Ectodermal cell (in vitro differentiated cells): ENCODE results near the gene STARD7.
"Not testable (repeated sequence)": the region's sequence is repeated elsewhere in the genome, so short reads cannot be mapped to it uniquely, and the experiment has no call there.

Source experiments
- H3K27ac ChIP-seq: 2 replicates; pipeline ENCODE4 v1.7.0; 2013; ENCODE audit warnings: mild to moderate bottlenecking, low read depth, low read length; ENCODE audit not compliant: insufficient read depth, poor library complexity, severe bottlenecking
- H3K27me3 ChIP-seq: 2 replicates; pipeline ENCODE4 v1.7.0; 2013; ENCODE audit warnings: mild to moderate bottlenecking, low read length; ENCODE audit not compliant: insufficient read depth, control insufficient read depth, poor library complexity, severe bottlenecking
- H3K36me3 ChIP-seq: one replicate; pipeline ENCODE4 v1.7.0; 2013; ENCODE audit warnings: low read length; ENCODE audit not compliant: control insufficient read depth, insufficient read depth
- H3K4me1 ChIP-seq: one replicate; pipeline ENCODE4 v1.7.0; 2013; ENCODE audit warnings: low read length; ENCODE audit not compliant: control insufficient read depth, insufficient read depth
- H3K4me3 ChIP-seq: 2 replicates; pipeline ENCODE4 v1.7.0; 2013; ENCODE audit warnings: low read depth, low read length, control low read depth; ENCODE audit not compliant: insufficient read depth
- H3K9me3 ChIP-seq: 2 replicates; pipeline ENCODE4 v1.7.0; 2013; ENCODE audit warnings: mild to moderate bottlenecking, low read length, moderate library complexity; ENCODE audit not compliant: control insufficient read depth
- WGBS, 2 experiments: methylation state at CpG; one replicate each; pipeline ENCODE4 v1.1.7; 2013; ENCODE audit warnings: missing lambda C conversion rate in 2 of 2; 5-methylcytosine and 5-hydroxymethylcytosine counted together

Gene STARD7

DNA sequence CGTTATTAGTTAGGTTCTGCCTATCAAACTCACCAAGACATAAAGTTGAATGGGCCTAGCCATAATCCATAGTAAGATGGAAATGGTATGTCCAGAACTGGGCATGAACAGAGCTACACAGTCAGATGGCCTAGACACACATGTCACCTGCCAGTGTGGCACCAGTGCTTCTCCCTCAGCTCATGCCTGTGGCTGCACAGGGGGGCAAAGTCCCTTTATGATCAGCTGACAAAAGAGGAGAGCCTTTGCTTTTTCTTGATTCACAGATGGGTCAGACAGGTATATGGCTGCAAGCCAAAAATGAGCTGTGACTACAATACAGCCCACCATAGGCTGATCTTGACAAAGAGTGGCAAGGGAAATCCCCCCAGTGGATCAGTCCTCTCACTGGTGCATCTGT is 28.3 kb upstream of the STARD7 start:
- Histone ChIP-seq H3K9me3 (no peaks in the 10 kb centered on the region), H3K27ac (no peak overlapping the region), H3K4me3 (no peak overlapping the region), H3K4me1 (no peaks in the 10 kb centered on the region), H3K36me3 (peaks cover 3% of the 10 kb centered on the region), H3K27me3 (no peaks in the 10 kb centered on the region)
- WGBS, 2 experiments = 97 to 100% methylated on average over 1 of the region's 1 CpG

GRCh38 chr2:96233880-96234316 is 25.3 kb upstream of the STARD7 start:
- Histone ChIP-seq H3K27me3 (no peaks in the 10 kb centered on the region), H3K36me3 (no peaks in the 10 kb centered on the region)
- 86 to 90% methylated on average over 4 of the region's 4 CpGs for WGBS, 2 experiments

DNA sequence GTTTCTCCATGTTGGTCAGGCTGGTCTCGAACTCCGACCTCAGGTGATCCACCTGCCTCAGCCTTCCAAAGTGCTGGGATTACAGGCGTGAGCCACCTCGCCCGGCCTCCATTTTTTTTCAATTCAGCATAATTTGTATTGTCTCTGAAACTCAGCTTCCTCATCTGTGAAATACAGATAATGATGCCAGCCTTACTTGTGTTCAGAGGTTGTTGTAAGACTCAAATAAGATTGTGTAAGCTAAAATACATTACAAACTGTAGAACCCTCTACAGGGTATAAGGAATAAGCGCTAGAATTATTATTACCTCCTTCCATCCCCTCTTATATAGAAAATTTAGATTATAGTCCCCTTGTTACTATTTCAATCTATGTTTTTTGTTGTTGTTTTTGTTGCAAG is 24.8 kb upstream of the STARD7 start:
- H3K27me3 ChIP-seq = no peaks in the 10 kb centered on the region
- 92 to 96% methylated on average over 5 to 6 of the region's 6 CpGs for WGBS, 2 experiments
- H3K36me3 ChIP-seq = no peaks in the 10 kb centered on the region
- no peaks in the 10 kb centered on the region for H3K4me1 ChIP-seq
- H3K9me3 ChIP-seq = no peaks in the 10 kb centered on the region
- H3K4me3 ChIP-seq = no peak overlapping the region
- H3K27ac ChIP-seq = no peak overlapping the region

More at GRCh38 chr2:96233880-96234316, 25.3 kb upstream of the STARD7 start:
- Histone ChIP-seq H3K4me3 (no peak overlapping the region), H3K27ac (no peak overlapping the region), H3K9me3 (no peaks in the 10 kb centered on the region), H3K4me1 (no peaks in the 10 kb centered on the region)

DNA sequence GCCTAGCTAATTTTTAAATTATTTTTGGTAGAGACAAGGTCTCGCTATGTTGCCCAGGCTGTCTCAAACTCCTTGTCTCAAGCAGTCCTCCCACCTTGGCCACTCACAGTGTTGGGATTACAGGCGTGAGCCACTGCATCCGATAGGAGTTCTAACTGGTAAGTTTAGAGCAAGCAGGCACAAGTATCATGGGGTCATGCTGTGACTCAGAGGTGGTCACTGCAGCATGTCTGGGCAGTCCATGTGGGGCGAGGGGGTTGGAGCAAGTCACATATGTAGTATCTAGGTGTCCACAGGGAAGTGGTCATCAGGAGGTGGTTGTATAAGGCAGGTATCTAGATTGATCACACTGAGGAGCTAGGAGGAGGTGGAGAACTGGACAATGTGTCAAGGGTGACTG is 22.7 kb upstream of the STARD7 start:
- whole genome bisulfite sequencing, 2 experiments = 93 to 95% methylated on average over 4 of the region's 4 CpGs
- no peak overlapping the region for H3K27ac ChIP-seq
- H3K36me3 ChIP-seq = no peaks in the 10 kb centered on the region
- H3K9me3 ChIP-seq = no peaks in the 10 kb centered on the region
- no peaks in the 10 kb centered on the region for H3K4me1 ChIP-seq
- no peaks in the 10 kb centered on the region for H3K27me3 ChIP-seq
- no peak overlapping the region for H3K4me3 ChIP-seq

DNA sequence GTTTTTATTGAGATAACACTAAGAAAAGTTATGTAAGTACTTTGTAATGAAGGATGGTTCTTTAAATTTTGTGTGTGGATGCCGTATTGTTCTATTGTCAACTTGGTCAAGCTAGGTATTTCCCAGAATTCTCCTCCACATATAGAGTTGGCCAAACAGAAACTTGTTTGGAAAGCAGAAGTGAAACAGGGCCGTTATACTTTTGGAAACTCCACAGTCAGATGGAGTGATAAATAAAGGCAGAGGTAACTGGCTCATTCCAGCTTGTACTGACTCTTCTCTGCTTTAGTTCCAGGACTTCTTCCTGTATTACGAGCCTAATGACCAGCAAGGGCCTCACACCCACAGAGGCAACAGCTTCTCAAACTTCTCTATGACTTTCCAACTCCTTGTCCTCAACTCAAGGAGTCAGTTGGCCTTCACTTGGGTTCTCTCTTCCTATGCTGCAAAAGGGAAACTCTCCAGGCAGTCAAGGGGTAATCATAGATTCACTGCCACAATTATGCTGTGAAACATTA is 16.4 kb upstream of the STARD7 start:
- Histone ChIP-seq H3K27me3 (no peaks in the 10 kb centered on the region), H3K4me1 (no peaks in the 10 kb centered on the region), H3K4me3 (no peak overlapping the region), H3K36me3 (no peaks in the 10 kb centered on the region), H3K27ac (no peak overlapping the region), H3K9me3 (no peaks in the 10 kb centered on the region)
- 91 to 94% methylated on average over 3 of the region's 3 CpGs for WGBS, 2 experiments

GRCh38 chr2:96221106-96221505 is 12.5 kb upstream of the STARD7 start:
- H3K4me3 ChIP-seq, H3K9me3 ChIP-seq, H3K27me3 ChIP-seq, H3K4me1 ChIP-seq, H3K27ac ChIP-seq, H3K36me3 ChIP-seq: not testable (repeated sequence)
- WGBS, 2 experiments = 78 to 100% methylated on average over 1 of the region's 1 CpG

DNA sequence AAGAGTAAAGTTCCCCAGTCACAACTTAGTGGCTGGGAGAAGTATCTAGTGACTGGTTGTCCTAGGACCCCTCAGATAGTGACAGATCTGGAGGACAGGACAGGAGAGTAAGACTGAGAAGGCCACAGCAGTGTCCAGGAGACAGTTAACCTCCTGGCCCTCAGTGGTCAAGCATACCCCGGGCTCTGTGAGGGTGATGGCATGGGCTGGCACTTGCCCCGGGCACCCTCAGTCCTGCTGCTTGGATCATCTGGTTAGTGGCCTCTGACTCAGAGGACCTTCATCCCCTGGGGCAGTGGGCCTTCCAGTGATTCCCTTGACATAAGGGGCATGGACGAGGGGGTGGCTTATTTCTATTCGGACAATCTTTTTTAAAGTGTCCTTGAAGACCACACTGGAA is 11.3 kb upstream of the STARD7 start:
- H3K4me3 ChIP-seq, H3K36me3 ChIP-seq, H3K4me1 ChIP-seq, H3K9me3 ChIP-seq, H3K27me3 ChIP-seq, H3K27ac ChIP-seq: not testable (repeated sequence)
- 96 to 97% methylated on average over 4 of the region's 4 CpGs for WGBS, 2 experiments

DNA sequence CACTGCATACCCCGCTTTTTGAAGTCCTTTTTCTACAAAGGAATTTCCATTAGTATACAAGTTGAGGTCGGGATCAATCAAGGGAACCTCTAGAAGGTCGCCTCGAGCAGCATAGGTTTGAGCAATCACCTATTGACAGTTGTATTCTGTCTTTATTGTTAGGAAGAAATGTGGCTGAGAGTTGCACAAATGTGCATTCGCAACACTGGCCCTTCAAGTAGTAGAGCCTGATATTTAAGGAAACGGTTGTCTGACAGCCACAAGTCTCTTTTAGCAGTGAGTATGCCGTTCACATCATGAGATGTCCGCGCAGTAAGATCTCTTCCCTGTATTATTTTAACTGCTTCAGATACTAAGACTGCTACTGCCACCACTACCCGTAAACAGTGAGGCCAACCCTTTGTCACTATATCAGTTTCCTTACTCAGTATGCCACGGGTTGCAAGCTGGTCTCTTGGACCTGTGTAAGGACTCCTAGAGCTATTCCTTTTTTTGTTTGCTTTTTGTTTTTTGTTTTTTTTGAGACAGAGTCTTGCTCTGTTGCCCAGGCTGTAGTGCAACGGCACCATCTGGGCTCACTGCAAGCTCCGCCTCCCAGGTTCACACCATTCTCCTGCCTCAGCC is 10.0 kb upstream of the STARD7 start:
- Histone ChIP-seq H3K27ac (no peak overlapping the region), H3K9me3 (no peaks in the 10 kb centered on the region), H3K4me3 (no peak overlapping the region), H3K36me3 (no peaks in the 10 kb centered on the region), H3K27me3 (no peaks in the 10 kb centered on the region), H3K4me1 (no peaks in the 10 kb centered on the region)
- 89 to 91% methylated on average over 13 of the region's 13 CpGs for WGBS, 2 experiments

GRCh38 chr2:96214554-96214953 is 5.9 kb upstream of the STARD7 start:
- 96% methylated on average over 4 of the region's 4 CpGs for WGBS, 2 experiments
- Histone ChIP-seq H3K4me3 (no peak overlapping the region), H3K4me1 (peaks cover 7% of the 10 kb centered on the region), H3K9me3 (no peaks in the 10 kb centered on the region), H3K27me3 (no peaks in the 10 kb centered on the region), H3K27ac (no peak overlapping the region), H3K36me3 (no peaks in the 10 kb centered on the region)

GRCh38 chr2:96213379-96213778 is 4.8 kb upstream of the STARD7 start:
- Histone ChIP-seq H3K4me3 (no peak overlapping the region), H3K27me3 (no peaks in the 10 kb centered on the region), H3K4me1 (peaks cover 9% of the 10 kb centered on the region), H3K9me3 (no peaks in the 10 kb centered on the region), H3K36me3 (no peaks in the 10 kb centered on the region), H3K27ac (no peak overlapping the region)
- WGBS, 2 experiments = 89 to 90% methylated on average over 12 of the region's 12 CpGs

- no peaks in the 10 kb centered on the region for H3K36me3 ChIP-seq
- 86 to 91% methylated on average over 3 to 4 of the region's 4 CpGs for WGBS, 2 experiments
- no peaks in the 10 kb centered on the region for H3K9me3 ChIP-seq
- H3K4me1 ChIP-seq = peaks cover 9% of the 10 kb centered on the region
- H3K27me3 ChIP-seq = no peaks in the 10 kb centered on the region
- H3K27ac ChIP-seq = no peak overlapping the region
- no peak overlapping the region for H3K4me3 ChIP-seq
These were observed 3.7 kb upstream of the STARD7 start for GRCh38 chr2:96212339-96212738.
